SK-N-SH (cell line): ENCODE measurements around the gene SCGB1C2. TPM values are rescaled to one million over a fixed set of nuclear protein-coding genes. Genes with fewer than 3 reads are reported as not detected.
"Not testable (repeated sequence)": the region's sequence is repeated elsewhere in the genome, so short reads cannot be mapped to it uniquely, and the experiment has no call there.

ENCODE experiments used
- CTCF ChIA-PET: fragments of 300-600, 350-600 bp; formaldehyde crosslinking; extraction: SDS; loops from one replicate; lab custom pipeline; 2021; lab: Yijun Ruan, JAX
- POLR2A ChIA-PET: fragments of 350-600 bp; sonication (Branson Sonifier 250); formaldehyde crosslinking; extraction: SDS; loops from one replicate; lab custom pipeline; 2020; ENCODE audit warnings: antibody characterized with exemption, inconsistent platforms; lab: Yijun Ruan, JAX
- DNase-seq: peaks from one replicate; pipeline ENCODE4 v3.0.0; 2012
- H2AFZ ChIP-seq: fragments of 200-600 bp; sonication (generic); 2 replicates; pipeline ENCODE4 v1.8.1; 2016; ENCODE audit warnings: antibody characterized with exemption, mild to moderate bottlenecking, low read depth
- H3F3A ChIP-seq: fragments of 200-600 bp; sonication (generic); replicated peaks from 2 replicates; pipeline ENCODE3; 2016; ENCODE audit warnings: antibody characterized with exemption, mild to moderate bottlenecking; ENCODE audit not compliant: insufficient read depth
- H3K27ac ChIP-seq, 2 experiments: fragments of 200-500 bp in 1 of 2; fragments of 200-600 bp in 1 of 2; sonication (Bioruptor generic) in 1 of 2; sonication (generic), shearing (Covaris generic) in 1 of 2; 2 replicates each; pipeline versions ENCODE4 v1.5.1 to v1.6.1; 2014 to 2016; ENCODE audit warnings: low read depth in 2 of 2, inconsistent platforms in 1 of 2, low read length in 1 of 2, mild to moderate bottlenecking in 1 of 2, mixed read lengths in 1 of 2
- H3K27me3 ChIP-seq: fragments of 200-600 bp; sonication (generic), shearing (Covaris generic); 2 replicates; pipeline ENCODE4 v1.6.1; 2016; ENCODE audit warnings: mixed run types; ENCODE audit not compliant: insufficient read depth
- H3K36me3 ChIP-seq, 2 experiments: fragments of 200-500 bp in 1 of 2; fragments of 200-600 bp in 1 of 2; sonication (Bioruptor generic) in 1 of 2; sonication (generic) in 1 of 2; replicated peaks in 1 of 2; 2 replicates each; pipeline versions ENCODE3 to v1.5.1; 2014 to 2016; ENCODE audit warnings: low read length in 1 of 2, mild to moderate bottlenecking in 1 of 2; ENCODE audit not compliant: insufficient read depth in 2 of 2, control insufficient read depth in 1 of 2
- H3K4me1 ChIP-seq, 2 experiments: fragments of 200-500 bp in 1 of 2; fragments of 200-600 bp in 1 of 2; sonication (Bioruptor generic) in 1 of 2; sonication (generic), shearing (Covaris generic) in 1 of 2; 2 replicates each; pipeline versions ENCODE4 v1.5.1 to v1.6.1; 2014 to 2016; ENCODE audit warnings: low read depth in 1 of 2, low read length in 1 of 2, mixed run types in 1 of 2; ENCODE audit not compliant: insufficient read depth in 2 of 2, control insufficient read depth in 1 of 2
- H3K4me2 ChIP-seq: fragments of 200-600 bp; sonication (generic), shearing (Covaris generic); 2 replicates; pipeline ENCODE4 v1.6.1; 2017; ENCODE audit warnings: mixed run types
- H3K4me3 ChIP-seq, 2 experiments: fragments of 200-500 bp in 1 of 2; fragments of 200-600 bp in 1 of 2; sonication (Bioruptor generic) in 1 of 2; sonication (generic), shearing (Covaris generic) in 1 of 2; 2 replicates each; pipeline versions ENCODE4 v1.5.1 to v1.8.1; 2014 to 2016; ENCODE audit warnings: low read depth in 2 of 2, inconsistent platforms in 1 of 2, low read length in 1 of 2, mild to moderate bottlenecking in 1 of 2, mixed read lengths in 1 of 2, moderate library complexity in 1 of 2
- H3K79me2 ChIP-seq: fragments of 200-600 bp; sonication (generic); 2 replicates; pipeline ENCODE4 v1.8.1; 2017; ENCODE audit warnings: mild to moderate bottlenecking; ENCODE audit not compliant: insufficient read depth
- H3K9ac ChIP-seq: fragments of 200-600 bp; sonication (generic); 2 replicates; pipeline ENCODE4 v1.6.1; 2017; ENCODE audit warnings: mixed run types
- H3K9me2 ChIP-seq: fragments of 200-600 bp; sonication (generic); 2 replicates; pipeline ENCODE4 v1.6.1; 2017; ENCODE audit warnings: mixed run types
- H3K9me3 ChIP-seq: fragments of 200-600 bp; sonication (generic); 2 replicates; pipeline ENCODE4 v1.6.1; 2017; ENCODE audit warnings: mixed run types, mild to moderate bottlenecking, moderate library complexity
- H4K20me1 ChIP-seq: fragments of 200-600 bp; sonication (generic); 2 replicates; pipeline ENCODE4 v1.6.1; 2017; ENCODE audit warnings: mild to moderate bottlenecking, mixed run types; ENCODE audit not compliant: insufficient read depth
- CTCF ChIP-seq: fragments of 200-600 bp; sonication (generic); IDR thresholded peaks from 2 replicates; pipeline ENCODE4 v1.6.1; 2017; ENCODE audit warnings: antibody characterized with exemption, mild to moderate bottlenecking, moderate library complexity
- RAD21 ChIP-seq: IDR thresholded peaks from 2 replicates; pipeline ENCODE4 v1.6.1; 2012; ENCODE audit warnings: mild to moderate bottlenecking, low read length
- WGBS: methylation state at CpG from one replicate; pipeline ENCODE4 v1.1.6; 2017; ENCODE audit warnings: low lambda C conversion rate; 5-methylcytosine and 5-hydroxymethylcytosine counted together
- polyA plus RNA-seq, 3 experiments: library from polyadenylated mRNA; depleted of rRNA; stranded (reverse); fragments of >200 nt; gene quantifications; 2 replicates each; pipeline ENCODE4 v1.2.3, GENCODE V29; 2012

The SCGB1C2 gene
- polyA plus RNA-seq, 1 of the 3 experiments (the other 2 are of a cell fraction), result not detected

- H3K79me2 ChIP-seq, H3F3A ChIP-seq, H4K20me1 ChIP-seq, H3K9ac ChIP-seq, H3K9me2 ChIP-seq, POLR2A ChIA-PET, H3K27me3 ChIP-seq, H2AFZ ChIP-seq, H3K4me3 ChIP-seq, H3K4me1 ChIP-seq, H3K9me3 ChIP-seq, H3K4me2 ChIP-seq, DNase-seq, H3K27ac ChIP-seq, CTCF ChIA-PET, H3K36me3 ChIP-seq: not testable (repeated sequence)
- 44% methylated on average over 8 of the region's 25 CpGs for WGBS
Measured at GRCh38 chr17:134332-134785, 3.0 kb upstream of the SCGB1C2 start.

- H3K4me2 ChIP-seq, H3K9me2 ChIP-seq, H4K20me1 ChIP-seq, H3K9ac ChIP-seq, H3K79me2 ChIP-seq, H3K27ac ChIP-seq, DNase-seq, H3K4me1 ChIP-seq, H3K9me3 ChIP-seq, CTCF ChIA-PET, H3F3A ChIP-seq, POLR2A ChIA-PET, H3K27me3 ChIP-seq, H3K4me3 ChIP-seq, H2AFZ ChIP-seq, H3K36me3 ChIP-seq: not testable (repeated sequence)
- 55% methylated on average over 6 of the region's 6 CpGs for WGBS
Measured at GRCh38 chr17:135022-135421, 2.3 kb upstream of the SCGB1C2 start.

GRCh38 chr17:135895-136294, 1.5 kb upstream of the SCGB1C2 start:
- POLR2A ChIA-PET, H3K9me3 ChIP-seq, H3K27me3 ChIP-seq, H3F3A ChIP-seq, H3K27ac ChIP-seq, H2AFZ ChIP-seq, H3K4me2 ChIP-seq, H3K79me2 ChIP-seq, H3K9ac ChIP-seq, CTCF ChIA-PET, H3K4me1 ChIP-seq, H3K4me3 ChIP-seq, H3K36me3 ChIP-seq, DNase-seq, H4K20me1 ChIP-seq, H3K9me2 ChIP-seq: not testable (repeated sequence)
- WGBS, result no CpG with 5 or more reads among the region's 1 CpG

GRCh38 chr17:136531-136930, 838 bp upstream of the SCGB1C2 start:
- H3F3A ChIP-seq, H3K79me2 ChIP-seq, H2AFZ ChIP-seq, H3K9ac ChIP-seq, H3K4me1 ChIP-seq, CTCF ChIA-PET, H3K27ac ChIP-seq, POLR2A ChIA-PET, H3K4me2 ChIP-seq, H3K36me3 ChIP-seq, H3K9me3 ChIP-seq, H4K20me1 ChIP-seq, H3K4me3 ChIP-seq, DNase-seq, H3K27me3 ChIP-seq, H3K9me2 ChIP-seq: not testable (repeated sequence)
- WGBS, result 0% methylated on average over 1 of the region's 4 CpGs
- peak; percentile 12; the same call in 1 of the 2 replicates for TF ChIP-seq RAD21
- TF ChIP-seq CTCF, result peak; percentile 28

- H3K9me2 ChIP-seq, H4K20me1 ChIP-seq, H2AFZ ChIP-seq, H3K36me3 ChIP-seq, H3F3A ChIP-seq, H3K9me3 ChIP-seq, H3K4me3 ChIP-seq, DNase-seq, H3K27me3 ChIP-seq, POLR2A ChIA-PET, CTCF ChIA-PET, H3K27ac ChIP-seq, H3K79me2 ChIP-seq, H3K4me1 ChIP-seq, H3K4me2 ChIP-seq, H3K9ac ChIP-seq: not testable (repeated sequence)
- 38% methylated on average over 5 of the region's 22 CpGs for WGBS
Measured at GRCh38 chr17:139401-140205, 2.2 kb downstream of the SCGB1C2 start.
